Liver (tissue), 9 donors: Measurements from ENCODE around the gene ANKMY1. TPM values are rescaled to one million over a fixed set of nuclear protein-coding genes. Genes with fewer than 3 reads are reported as not detected.

Experiments used
- DNase-seq: peaks from one replicate; pipeline ENCODE4 v3.0.0-alpha.2; 2017; ENCODE audit warnings: low spot score
- H3K27ac ChIP-seq, 2 donors: one replicate each; pipeline ENCODE4 v1.7.0; 2013; ENCODE audit warnings: inconsistent platforms in 2 of 2, low read length in 2 of 2, control low read depth in 1 of 2, low read depth in 1 of 2, mild to moderate bottlenecking in 1 of 2
- H3K27me3 ChIP-seq, 4 donors: one replicate each; pipeline versions ENCODE4 v1.6.1 to v1.7.0; 2013; ENCODE audit warnings: low read length in 3 of 4, inconsistent platforms in 1 of 4, mild to moderate bottlenecking in 1 of 4, moderate library complexity in 1 of 4; ENCODE audit not compliant: control insufficient read depth in 4 of 4, insufficient read depth in 4 of 4
- H3K36me3 ChIP-seq, 4 donors: one replicate each; pipeline versions ENCODE4 v1.6.1 to v1.7.0; 2013; ENCODE audit warnings: low read length in 3 of 4, mild to moderate bottlenecking in 3 of 4, low read depth in 1 of 4, moderate library complexity in 1 of 4; ENCODE audit not compliant: control insufficient read depth in 4 of 4, insufficient read depth in 3 of 4
- H3K4me1 ChIP-seq, 4 donors: one replicate each; pipeline versions ENCODE4 v1.6.1 to v1.7.0; 2013; ENCODE audit warnings: low read length in 3 of 4, mild to moderate bottlenecking in 3 of 4, moderate library complexity in 1 of 4; ENCODE audit not compliant: control insufficient read depth in 4 of 4, insufficient read depth in 4 of 4
- H3K4me3 ChIP-seq, 3 donors: one replicate each; pipeline versions ENCODE4 v1.6.1 to v1.7.0; 2013; ENCODE audit warnings: low read length in 3 of 3, control low read depth in 1 of 3, low read depth in 1 of 3, mild to moderate bottlenecking in 1 of 3
- H3K9ac ChIP-seq, 2 donors: one replicate each; pipeline ENCODE4 v1.7.0; 2013; ENCODE audit warnings: low read length in 2 of 2, mild to moderate bottlenecking in 2 of 2, moderate library complexity in 2 of 2, control low read depth in 1 of 2, low read depth in 1 of 2
- H3K9me3 ChIP-seq, 4 donors: one replicate each; pipeline versions ENCODE4 v1.6.1 to v1.7.0; 2013; ENCODE audit warnings: low read length in 3 of 4; ENCODE audit not compliant: control insufficient read depth in 4 of 4
- ATF3 ChIP-seq: IDR thresholded peaks from 2 replicates; pipeline ENCODE4 v1.6.1; 2016; ENCODE audit warnings: antibody characterized with exemption
- CTCF ChIP-seq: fragments of 150-350 bp; IDR thresholded peaks from 2 replicates; pipeline ENCODE4 v1.5.1; 2017; ENCODE audit warnings: improper control_type of control experiment, low read depth, low read length; ENCODE audit not compliant: missing input control
- EGR1 ChIP-seq, 2 donors: IDR thresholded peaks; 2 replicates each; pipeline ENCODE4 v1.6.1; 2016 to 2018; ENCODE audit warnings: antibody characterized with exemption in 2 of 2, low read depth in 2 of 2
- FOXA1 ChIP-seq: IDR thresholded peaks from 2 replicates; pipeline ENCODE4 v1.6.1; 2016; ENCODE audit warnings: antibody characterized with exemption
- FOXA2 ChIP-seq: IDR thresholded peaks from 2 replicates; pipeline ENCODE4 v1.6.1; 2016; ENCODE audit warnings: antibody characterized with exemption
- GABPA ChIP-seq, 2 donors: IDR thresholded peaks in 1 of 2; conservative IDR thresholded peaks in 1 of 2; 2 replicates each; pipeline ENCODE4 v1.6.1; 2016; ENCODE audit warnings: antibody characterized with exemption in 2 of 2, mild to moderate bottlenecking in 1 of 2, moderate library complexity in 1 of 2
- HNF4A ChIP-seq, 2 donors: conservative IDR thresholded peaks; 2 replicates each; pipeline ENCODE4 v1.6.1; 2016; ENCODE audit warnings: antibody characterized with exemption in 2 of 2, mild to moderate bottlenecking in 2 of 2
- HNF4G ChIP-seq: IDR thresholded peaks from 2 replicates; pipeline ENCODE4 v1.6.1; 2016; ENCODE audit warnings: antibody characterized with exemption
- JUND ChIP-seq, 2 donors: IDR thresholded peaks; 2 replicates each; pipeline ENCODE4 v1.6.1; 2016; ENCODE audit warnings: antibody characterized with exemption in 2 of 2
- MAX ChIP-seq: IDR thresholded peaks from 2 replicates; pipeline ENCODE4 v1.6.1; 2016; ENCODE audit warnings: antibody characterized with exemption
- NR2F2 ChIP-seq: IDR thresholded peaks from 2 replicates; pipeline ENCODE4 v1.6.1; 2016; ENCODE audit warnings: antibody characterized with exemption
- RAD21 ChIP-seq, 2 donors: IDR thresholded peaks; 2 replicates each; pipeline ENCODE4 v1.6.1; 2016; ENCODE audit warnings: antibody characterized with exemption in 2 of 2, mild to moderate bottlenecking in 2 of 2
- REST ChIP-seq: IDR thresholded peaks from 2 replicates; pipeline ENCODE4 v1.6.1; 2016; ENCODE audit warnings: antibody characterized with exemption, mild to moderate bottlenecking
- RXRA ChIP-seq, 2 donors: IDR thresholded peaks; 2 replicates each; pipeline ENCODE4 v1.6.1; 2017 to 2018; ENCODE audit warnings: antibody characterized with exemption in 2 of 2, mild to moderate bottlenecking in 1 of 2
- SP1 ChIP-seq: IDR thresholded peaks from 2 replicates; pipeline ENCODE4 v1.6.1; 2018; ENCODE audit warnings: antibody characterized with exemption, mild to moderate bottlenecking
- TAF1 ChIP-seq: conservative IDR thresholded peaks from 2 replicates; pipeline ENCODE4 v1.6.1; 2016; ENCODE audit warnings: antibody characterized with exemption, mild to moderate bottlenecking
- YY1 ChIP-seq: IDR thresholded peaks from 2 replicates; pipeline ENCODE4 v1.6.1; 2016; ENCODE audit warnings: antibody characterized with exemption, mild to moderate bottlenecking
- ZBTB33 ChIP-seq: IDR thresholded peaks from 2 replicates; pipeline ENCODE4 v1.6.1; 2016; ENCODE audit warnings: antibody characterized with exemption
- WGBS: extraction: QIAGEN DNeasy Blood & Tissue Kit; methylation state at CpG from one replicate; pipeline ENCODE4 v1.1.7; 2013; 5-methylcytosine and 5-hydroxymethylcytosine counted together
- polyA plus RNA-seq, 2 donors: library from polyadenylated mRNA; stranded (reverse) in 1 of 2; unstranded in 1 of 2; fragments of 200-250 nt in 1 of 2; fragments of >200 nt in 1 of 2; fragmentation: Nextera tagmentation in 1 of 2; extraction: Ambion mirVana in 1 of 2; gene quantifications; one replicate each; pipeline versions ENCODE4 v1.2.1 to v1.2.3, GENCODE V29; 2013 to 2015
- total RNA-seq, 2 donors: library from RNA; depleted of rRNA; stranded (reverse); fragments of >200 nt; gene quantifications; one replicate each; pipeline ENCODE4 v1.2.3, GENCODE V29; 2014
- donor health status: healthy.
- donor health status: healthy.
- donor health status: healthy.
- donor health status: healthy.
- donor health status: healthy.

The ANKMY1 gene
- total and polyA plus RNA-seq, 4 donors: 2.5 to 12.8 (median 4.2) TPM

- H3K27me3 ChIP-seq: no peaks in the 10 kb centered on the region
- H3K4me1 ChIP-seq: peaks cover 13 to 35% (median 24%) of the 10 kb centered on the region in 4 donors
- no peak overlapping the region for H3K9ac ChIP-seq
- peaks cover 0 to 4% (median 1%) of the 10 kb centered on the region in 4 donors for H3K36me3 ChIP-seq
- no peak overlapping the region for H3K27ac ChIP-seq
- H3K4me3 ChIP-seq: peak overlapping the region in 1 of 3 donors; percentile 43
- DNase-seq: no peak
- TF ChIP-seq EGR1 (IDR thresholded peaks at IDR 0.05; ENCODE audit: low read depth in 2 of 2): no peak
- TF ChIP-seq CTCF: no peak
- no peak for TF ChIP-seq HNF4G
- TF ChIP-seq REST: no peak
- no peak for TF ChIP-seq ATF3
- no peak for TF ChIP-seq JUND (IDR thresholded peaks at IDR 0.05)
- TF ChIP-seq ZBTB33: no peak
- no peak for TF ChIP-seq FOXA1
- TF ChIP-seq RAD21 (IDR thresholded peaks at IDR 0.05): no peak
- TF ChIP-seq TAF1: no peak
- no peak for TF ChIP-seq HNF4A (conservative IDR thresholded peaks at IDR 0.05)
- TF ChIP-seq MAX: no peak
- no peak for TF ChIP-seq FOXA2
- TF ChIP-seq RXRA (IDR thresholded peaks at IDR 0.05): no peak
- TF ChIP-seq SP1: no peak
- no peak for TF ChIP-seq GABPA (IDR thresholded peaks at IDR 0.05 in 1 of 2, conservative IDR thresholded peaks at IDR 0.05 in 1 of 2)
- TF ChIP-seq NR2F2: no peak
- TF ChIP-seq YY1: no peak
- no peaks in the 10 kb centered on the region for H3K9me3 ChIP-seq
- 86% methylated on average over 18 of the region's 18 CpGs for WGBS
These were observed 511 bp upstream of the ANKMY1 start for GRCh38 chr2:240558236-240558761.
